ENCODE data around the gene CORO2A.

CORO2A gene

GRCh38 chr9:98157372-98157771, 35.1 kb downstream of the CORO2A start:
- no peak for TF ChIP-seq ZFX (IDR thresholded peaks at IDR 0.05)
- TF ChIP-seq, protein P1, sequence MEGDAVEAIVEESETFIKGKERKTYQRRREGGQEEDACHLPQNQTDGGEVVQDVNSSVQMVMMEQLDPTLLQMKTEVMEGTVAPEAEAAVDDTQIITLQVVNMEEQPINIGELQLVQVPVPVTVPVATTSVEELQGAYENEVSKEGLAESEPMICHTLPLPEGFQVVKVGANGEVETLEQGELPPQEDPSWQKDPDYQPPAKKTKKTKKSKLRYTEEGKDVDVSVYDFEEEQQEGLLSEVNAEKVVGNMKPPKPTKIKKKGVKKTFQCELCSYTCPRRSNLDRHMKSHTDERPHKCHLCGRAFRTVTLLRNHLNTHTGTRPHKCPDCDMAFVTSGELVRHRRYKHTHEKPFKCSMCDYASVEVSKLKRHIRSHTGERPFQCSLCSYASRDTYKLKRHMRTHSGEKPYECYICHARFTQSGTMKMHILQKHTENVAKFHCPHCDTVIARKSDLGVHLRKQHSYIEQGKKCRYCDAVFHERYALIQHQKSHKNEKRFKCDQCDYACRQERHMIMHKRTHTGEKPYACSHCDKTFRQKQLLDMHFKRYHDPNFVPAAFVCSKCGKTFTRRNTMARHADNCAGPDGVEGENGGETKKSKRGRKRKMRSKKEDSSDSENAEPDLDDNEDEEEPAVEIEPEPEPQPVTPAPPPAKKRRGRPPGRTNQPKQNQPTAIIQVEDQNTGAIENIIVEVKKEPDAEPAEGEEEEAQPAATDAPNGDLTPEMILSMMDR (conservative IDR thresholded peaks at IDR 0.05): no peak
- peak overlapping the region; percentile 76 for H3K27ac ChIP-seq

- H3K27ac ChIP-seq: no peak overlapping the region
- TF ChIP-seq, protein P1 (conservative IDR thresholded peaks at IDR 0.05): no peak
- TF ChIP-seq ZFX (IDR thresholded peaks at IDR 0.05): no peak
These were observed 37.8 kb downstream of the CORO2A start for GRCh38 chr9:98154678-98155077.

GRCh38 chr9:98152526-98152925, 39.9 kb downstream of the CORO2A start:
- TF ChIP-seq, protein P1 (conservative IDR thresholded peaks at IDR 0.05): no peak
- no peak for TF ChIP-seq ZFX (IDR thresholded peaks at IDR 0.05)
- H3K27ac ChIP-seq: no peak overlapping the region

- TF ChIP-seq, protein P1 (conservative IDR thresholded peaks at IDR 0.05): no peak
- no peak for TF ChIP-seq ZFX (IDR thresholded peaks at IDR 0.05)
- H3K27ac ChIP-seq: no peak overlapping the region
These were observed 41.7 kb downstream of the CORO2A start for GRCh38 chr9:98150721-98151120.

DNA sequence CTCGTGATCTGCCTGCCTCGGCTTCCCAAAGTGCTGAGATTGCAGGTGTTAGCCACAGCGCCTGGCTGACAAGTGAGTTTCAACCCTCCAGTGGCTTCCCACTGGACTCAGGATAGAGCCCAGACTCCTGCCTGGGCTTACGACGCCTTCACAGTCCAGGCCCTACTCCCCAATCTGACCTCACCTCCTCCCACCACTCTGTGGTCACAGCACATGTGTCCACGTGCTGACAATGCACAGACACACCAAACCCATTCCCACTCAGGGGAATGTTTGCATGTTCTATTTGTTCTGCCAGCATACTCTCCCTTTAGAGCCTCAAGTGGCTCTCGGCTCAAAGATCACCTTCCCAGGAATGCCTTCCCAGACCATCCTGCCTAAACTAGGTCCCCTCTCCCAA, 42.3 kb downstream of the CORO2A start:
- TF ChIP-seq, protein P1 (conservative IDR thresholded peaks at IDR 0.05): no peak
- no peak for TF ChIP-seq ZFX (IDR thresholded peaks at IDR 0.05)
- H3K27ac ChIP-seq: no peak overlapping the region

DNA sequence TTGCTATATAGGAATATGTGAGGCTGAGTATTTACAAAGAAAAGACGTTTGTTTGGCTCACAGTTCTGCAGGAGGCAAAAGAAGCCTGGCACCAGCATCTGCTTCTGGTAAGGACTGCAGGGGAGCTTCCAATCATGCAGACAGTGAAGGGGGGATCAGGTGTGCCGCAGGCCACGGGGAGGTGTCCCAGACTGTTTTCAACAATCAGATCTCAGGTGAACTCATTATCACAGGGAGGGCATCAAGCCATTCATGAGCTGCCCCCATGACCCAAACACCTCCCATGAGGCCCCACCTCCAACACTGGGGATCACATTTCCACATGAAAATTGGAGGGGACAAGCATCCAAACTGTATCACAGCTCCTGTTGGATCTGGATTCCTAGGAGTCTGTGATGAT, 43.0 kb downstream of the CORO2A start:
- no peak overlapping the region for H3K27ac ChIP-seq
- TF ChIP-seq, protein P1 (conservative IDR thresholded peaks at IDR 0.05): no peak
- no peak for TF ChIP-seq ZFX (IDR thresholded peaks at IDR 0.05)

DNA sequence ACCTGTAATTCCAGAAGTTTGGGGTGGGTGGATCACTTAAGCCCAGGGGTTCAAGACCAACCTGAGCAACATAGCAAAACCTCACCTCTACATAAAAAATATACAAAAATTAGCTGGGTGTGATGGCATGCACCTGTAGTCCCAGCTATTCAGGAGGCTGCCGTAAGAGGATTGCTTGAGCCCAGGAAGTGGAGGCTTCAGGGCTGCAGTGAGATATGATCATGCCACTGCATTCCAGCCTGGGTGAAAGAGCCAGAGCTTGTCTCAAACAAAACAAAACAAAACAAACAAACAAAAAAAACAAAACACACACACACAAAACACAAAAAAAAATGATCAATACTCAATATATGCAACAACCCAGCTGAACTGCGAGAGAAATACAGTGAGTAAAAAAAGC, 44.0 kb downstream of the CORO2A start:
- H3K27ac ChIP-seq: no peak overlapping the region
- TF ChIP-seq ZFX (IDR thresholded peaks at IDR 0.05): no peak
- TF ChIP-seq, protein P1 (conservative IDR thresholded peaks at IDR 0.05): no peak
